ENCODE data around the gene TSPAN4. TPM values are rescaled to one million over a fixed set of nuclear protein-coding genes. Genes with fewer than 3 reads are reported as not detected.
A peak's percentile ranks its signal among the peaks of the same experiment; 100 is the strongest.

TSPAN4 gene
- total and polyA plus RNA-seq, 10 of the 15 experiments (the other 5 are each of a cell fraction or from before 2014, with no cell fraction given), result 0.37 to 14.0 (median 8.5) TPM; not detected in 1

GRCh38 chr11:809287-810039 lies 33.2 kb upstream of the TSPAN4 start, which contains the start of gene RPLP2:
Gene RPLP2, plus strand, starts transcription at chr11:809967. Its CDS starts 268 bp downstream, at chr11:810235.
- no peaks in the 10 kb centered on the region for H3K9me3 ChIP-seq (replicated peaks; ENCODE audit: control insufficient read depth, insufficient read depth, low read length)
- BruUV-seq (replicated peaks), result no TSS peak
- H2AFZ ChIP-seq (ENCODE audit: control insufficient read depth, low read depth, low read length), result peak within 1 kb of the TSS; percentile 100
- WGBS (ENCODE audit: insufficient coverage, insufficient replicate concordance, low lambda C conversion rate, missing lambda C conversion rate), result under 1% methylated on average over 70 of the region's 81 CpGs
- no peaks in the 10 kb centered on the region for H3K27me3 ChIP-seq (replicated peaks in 1 of 2; ENCODE audit: control insufficient read depth in 2 of 2, insufficient read depth in 2 of 2, low read length in 1 of 2)
- ChIA-PET SMC1A (ENCODE audit: uncharacterized antibody, unreplicated experiment) (interaction anchor here (1.9 kb wide), 1 partner anchor 9 kb away, joined by 5 read pairs; the partner anchor contains the start of gene PNPLA2), POLR2A (interaction anchor here (0.8 to 3.3 kb wide), 7 partner anchors 9 to 363 kb away, joined by 3 to 32 read pairs (median 6); partner anchors contain the start of genes DEAF1, PNPLA2, TMEM80 and TSPAN4), RAD21 (ENCODE audit: unreplicated experiment) (interaction anchor here (1.1 to 1.7 kb wide), 4 partner anchors 10 to 38 kb away, joined by 3 to 13 read pairs (median 6); partner anchors contain the start of genes PNPLA2 and TSPAN4), CTCF (interaction anchor here (1.2 kb wide), 1 partner anchor 35 kb away, joined by 3 read pairs; no protein-coding TSS in a partner anchor)
- in situ Hi-C loops (cut with MboI) (loop anchor here (25.0 kb wide), 1 partner anchor 1578 kb away; the partner anchor contains the start of gene CD81), intact Hi-C loops (cut with micrococcal nuclease; ENCODE audit: unreplicated experiment) (loop anchor here (1.0 kb wide), 1 partner anchor 12 kb away; no protein-coding TSS in a partner anchor)
- peaks cover 8% of the 10 kb centered on the region for H3K4me1 ChIP-seq (ENCODE audit: control insufficient read depth, insufficient read depth, low read length)
- peaks cover 40% of the 10 kb centered on the region for H3K79me2 ChIP-seq (ENCODE audit: control insufficient read depth, insufficient read depth, low read length)
- H3K36me3 ChIP-seq (ENCODE audit: control insufficient read depth in 2 of 2, insufficient read depth in 2 of 2, low read length in 1 of 2), result peaks cover 8 to 26% of the 10 kb centered on the region in 2 experiments; a peak in 3 of 4 replicates
- peak; percentile 92 for DNase-seq (ENCODE audit: low read depth, low spot score)
- peak; percentile 96 for FAIRE-seq
- peak within 1 kb of the TSS; percentile 99 for H3K27ac ChIP-seq (ENCODE audit: control insufficient read depth, insufficient read depth)
- H3K9ac ChIP-seq (ENCODE audit: control insufficient read depth, insufficient read depth, low read length), result peak within 1 kb of the TSS; percentile 98
- peak; percentile 86 for ATAC-seq
- peaks cover 8% of the 10 kb centered on the region; the same call in 1 of the 2 replicates for H4K20me1 ChIP-seq (ENCODE audit: control insufficient read depth, insufficient read depth)
- H3K4me2 ChIP-seq (ENCODE audit: control insufficient read depth, insufficient read depth), result peak within 1 kb of the TSS; percentile 88
- H3K4me3 ChIP-seq, result peak within 1 kb of the TSS; percentile 98
- TF ChIP-seq ETV6 (conservative IDR thresholded peaks at IDR 0.05 in 1 of 2, IDR thresholded peaks at IDR 0.05 in 1 of 2; ENCODE audit: borderline replicate concordance in 1 of 2, low read depth in 1 of 2) (no peak), ZNF384 (IDR thresholded peaks at IDR 0.05; ENCODE audit: borderline replicate concordance, low read depth, low read length) (no peak), CBFB (IDR thresholded peaks at IDR 0.05; ENCODE audit: low read depth) (peak; percentile 66; the same call in 1 of the 2 replicates), FOXK2 (IDR thresholded peaks at IDR 0.05) (0 out of 2 replicates have a peak, but pooled peaks have one; percentile 50), MYB (IDR thresholded peaks at IDR 0.05; ENCODE audit: borderline replicate concordance, low read depth, low read length) (no peak), RELB (IDR thresholded peaks at IDR 0.05; ENCODE audit: low read depth) (peak; percentile 86), ESRRA (IDR thresholded peaks at IDR 0.05; ENCODE audit: low read length) (peak; percentile 70; the same call in 1 of the 2 replicates), EZH2 (IDR thresholded peaks at IDR 0.05; ENCODE audit: borderline replicate concordance, control insufficient read depth, low read depth, low read length) (no peak), ATF7 (IDR thresholded peaks at IDR 0.05; ENCODE audit: low read depth) (peak; percentile 96), PAX8 (IDR thresholded peaks at IDR 0.05) (no peak), CREM (IDR thresholded peaks at IDR 0.05; ENCODE audit: low read depth) (peak; percentile 99), NFYB (IDR thresholded peaks at IDR 0.05; ENCODE audit: insufficient read depth, low read depth, low read length) (peak; percentile 93), RBBP5 (conservative IDR thresholded peaks at IDR 0.05) (no peak), SREBF2 (IDR thresholded peaks at IDR 0.05; ENCODE audit: low read length) (no peak), MEF2A (IDR thresholded peaks at IDR 0.05; ENCODE audit: insufficient read depth, low read depth, low read length) (0 out of 2 replicates have a peak, but pooled peaks have one; percentile 31), ATF3 (IDR thresholded peaks at IDR 0.05; ENCODE audit: borderline replicate concordance, extremely low read depth, low read depth, low read length) (peak; percentile 91), YBX1 (IDR thresholded peaks at IDR 0.05) (no peak), SUZ12 (IDR thresholded peaks at IDR 0.05; ENCODE audit: unreplicated experiment) (no peak), TCF7 (IDR thresholded peaks at IDR 0.05; ENCODE audit: borderline replicate concordance) (no peak), ZNF24 (IDR thresholded peaks at IDR 0.05) (no peak), WRNIP1 (IDR thresholded peaks at IDR 0.05; ENCODE audit: borderline replicate concordance, low read depth, low read length) (no peak)
